Left kidney (tissue), 2 donors: ENCODE measurements around the gene CBX2. TPM values are rescaled to one million over a fixed set of nuclear protein-coding genes. Genes with fewer than 3 reads are reported as not detected.

Source experiments
- DNase-seq: peaks from one replicate; pipeline ENCODE4 v3.0.0-alpha.2; 2013
- polyA plus RNA-seq: library from polyadenylated mRNA; unstranded; fragments of 120-200 nt; gene quantifications from one replicate; pipeline ENCODE4 v1.2.1, GENCODE V29; 2013; ENCODE audit not compliant: insufficient read length

CBX2 gene
- polyA plus RNA-seq, 1 donor = 22.9 TPM

DNA sequence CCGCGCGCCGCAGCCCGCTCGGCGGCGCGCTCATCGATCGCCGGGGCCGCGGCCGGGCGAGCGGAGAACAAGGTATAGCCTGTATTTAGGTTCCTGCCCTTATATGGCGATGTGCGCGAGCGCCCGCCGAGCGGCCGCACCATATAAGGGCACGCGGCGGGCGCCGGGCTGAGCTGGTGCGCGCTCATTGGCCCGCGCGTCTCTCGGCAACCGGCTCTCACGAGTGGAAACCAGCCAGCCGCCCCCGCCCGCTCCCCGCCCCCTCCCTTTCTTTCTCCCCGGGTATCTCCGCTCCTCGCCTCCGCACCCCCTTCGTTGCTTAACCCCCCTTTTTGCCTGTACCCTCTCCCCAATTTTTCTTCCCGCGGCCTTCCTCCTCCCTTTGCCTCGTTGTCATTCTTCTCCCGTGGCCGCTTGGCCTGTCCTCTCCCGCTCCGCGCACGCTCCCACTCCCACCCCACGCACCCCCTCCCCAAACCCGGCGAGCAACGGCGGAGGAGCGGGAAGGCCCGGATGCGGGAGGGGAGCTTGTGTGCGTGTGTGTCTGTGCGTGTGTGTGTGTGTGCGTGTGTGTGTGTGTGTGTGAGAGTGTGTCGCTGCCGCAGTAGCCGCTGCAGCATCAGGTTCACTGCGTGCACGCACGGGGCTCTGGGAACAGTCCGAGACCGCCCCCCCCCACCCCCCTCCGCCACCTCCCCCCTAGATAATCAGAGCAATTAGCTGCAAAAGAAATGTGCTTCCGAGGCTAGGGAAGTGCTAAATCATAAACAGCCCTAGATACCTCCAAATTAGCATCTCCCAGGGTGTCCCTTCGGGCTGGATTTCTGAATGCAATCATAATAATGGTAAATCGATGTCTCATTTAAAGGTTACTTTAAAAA is 32.4 kb downstream of the CBX2 start:
- DNase-seq = no peak

DNA sequence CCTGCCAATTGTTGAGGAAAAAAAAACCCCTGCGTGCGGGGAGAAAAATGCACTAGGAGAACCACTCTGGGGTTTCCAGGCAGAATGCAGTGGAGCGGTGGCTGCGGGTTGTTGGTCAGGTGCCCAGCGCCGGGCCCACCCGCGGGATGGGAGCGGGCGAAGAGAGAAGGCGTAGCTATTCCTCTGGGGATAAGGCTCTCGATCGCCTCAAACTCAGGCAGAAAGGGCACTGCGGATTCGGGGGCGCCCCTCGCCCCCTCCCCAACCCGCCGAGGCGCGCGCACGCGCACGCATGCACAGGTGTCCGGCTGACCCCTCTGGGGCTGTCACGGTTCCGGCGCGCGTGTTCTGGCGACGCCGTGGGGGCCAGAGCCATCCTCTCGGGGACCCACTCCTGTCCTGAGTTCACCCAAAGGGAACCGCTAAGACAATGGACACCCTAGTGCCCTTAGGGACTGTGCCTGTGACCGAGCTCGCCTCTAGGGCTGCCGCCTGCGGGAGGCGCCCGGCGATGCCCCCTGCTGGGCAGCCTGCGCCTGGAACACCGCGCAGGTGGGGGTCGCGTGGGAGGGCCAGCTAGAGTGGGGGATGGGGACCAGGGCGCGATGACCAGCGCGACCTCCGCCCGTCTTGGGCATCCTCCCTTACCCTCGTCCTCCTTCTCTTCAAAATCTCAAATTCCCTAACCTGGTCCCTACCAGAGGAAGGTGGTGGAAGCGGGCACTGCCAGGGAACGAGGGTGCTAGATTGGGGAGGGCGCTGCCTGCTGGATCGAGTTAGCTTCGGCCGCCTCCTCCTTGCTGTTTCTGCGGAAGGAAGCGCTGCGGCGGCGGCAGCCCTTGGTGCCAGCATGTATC is 33.3 kb downstream of the CBX2 start:
- DNase-seq = no peak

GRCh38 chr17:79811868-79812352 is 34.0 kb downstream of the CBX2 start:
- DNase-seq = no peak

DNA sequence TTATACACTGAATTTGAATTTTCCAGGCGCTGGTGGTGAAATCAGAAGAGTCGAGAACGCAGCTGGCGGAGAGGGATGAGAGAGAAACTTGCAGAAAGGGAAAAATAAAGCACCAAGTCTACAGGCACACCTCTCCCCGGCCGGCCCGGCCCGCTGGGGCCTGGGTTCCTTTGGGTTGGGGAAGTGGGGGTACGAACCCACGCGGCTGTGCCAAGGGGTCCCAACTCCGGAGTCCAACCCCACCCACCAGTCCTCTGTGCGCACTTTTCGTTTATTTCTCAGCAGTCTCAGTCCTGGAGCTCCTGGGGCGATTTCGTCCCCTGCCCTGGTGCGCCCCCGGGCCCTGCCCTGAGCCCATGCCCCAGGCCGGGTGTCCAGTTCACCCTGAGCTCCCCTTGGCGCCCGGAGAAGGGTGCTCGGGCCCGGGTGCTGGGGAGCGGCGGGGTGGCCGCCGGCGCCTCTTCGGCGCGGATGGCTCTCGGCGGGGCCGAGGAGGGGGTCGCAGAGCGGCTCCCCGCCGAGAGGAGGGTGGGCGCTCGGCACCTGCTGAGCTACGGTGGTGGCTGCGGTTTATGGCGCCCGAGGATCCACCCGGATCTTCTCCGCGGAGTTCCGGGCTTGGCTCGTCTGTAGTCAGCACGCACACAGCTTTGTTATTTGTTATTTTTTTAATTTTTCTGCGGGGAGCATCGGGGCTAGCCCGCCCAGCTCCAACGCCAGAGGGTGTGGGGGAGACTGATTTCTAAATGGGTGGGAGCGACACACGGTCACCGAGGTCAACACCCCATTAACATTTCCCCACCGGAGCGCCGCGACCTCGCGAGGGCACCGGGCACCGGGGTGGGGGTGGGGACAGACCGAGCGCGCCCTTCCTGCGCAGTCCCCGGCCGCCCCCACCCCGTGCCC is 34.7 kb downstream of the CBX2 start:
- no peak for DNase-seq

- no peak for DNase-seq
Observed at GRCh38 chr17:79813297-79814126, 35.6 kb downstream of the CBX2 start.

DNA sequence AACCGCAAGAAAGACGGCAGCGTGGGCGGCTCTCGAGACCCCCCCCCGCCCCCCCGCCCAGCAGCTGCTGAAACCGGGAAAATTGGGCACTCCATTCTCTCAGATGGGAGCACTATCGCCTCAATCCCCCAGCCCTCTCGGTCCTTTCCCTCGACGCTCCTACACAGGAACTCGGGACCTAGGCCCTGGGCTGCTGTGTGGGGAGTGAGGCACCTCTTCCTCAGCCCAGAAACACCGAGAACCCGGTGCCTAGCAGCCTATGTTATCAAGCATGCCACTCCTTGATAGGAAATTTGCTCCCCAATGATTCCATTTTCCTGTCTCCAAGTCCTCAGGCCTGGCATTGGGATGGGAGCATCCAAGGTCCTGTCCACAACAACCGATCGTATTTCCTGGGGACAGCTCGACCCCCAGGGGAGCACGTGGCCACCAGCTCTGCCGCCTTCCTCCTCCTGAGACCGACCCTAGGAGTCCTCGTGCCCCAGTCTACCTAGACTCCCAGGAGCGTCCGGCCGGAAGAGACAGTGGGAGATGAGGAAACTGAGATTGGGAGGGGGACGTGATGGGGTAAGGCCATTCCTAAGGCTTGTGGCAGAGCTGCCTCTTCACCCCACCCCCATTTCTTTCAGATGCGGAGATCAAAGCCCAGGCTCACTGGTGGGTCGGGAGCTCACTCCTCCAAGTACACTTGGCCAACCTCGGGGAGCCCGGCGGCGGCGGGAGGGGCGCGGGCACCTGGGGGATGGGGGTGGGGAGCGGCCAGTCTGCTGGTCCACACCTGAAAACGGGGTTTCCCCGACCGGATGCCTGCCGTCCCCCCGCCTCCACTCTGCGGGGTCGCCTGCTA is 36.4 kb downstream of the CBX2 start:
- no peak for DNase-seq

- no peak for DNase-seq
Observed at GRCh38 chr17:79814974-79815835, 37.3 kb downstream of the CBX2 start.

- no peak for DNase-seq
Observed at GRCh38 chr17:79815836-79816461, 38.0 kb downstream of the CBX2 start.

DNA sequence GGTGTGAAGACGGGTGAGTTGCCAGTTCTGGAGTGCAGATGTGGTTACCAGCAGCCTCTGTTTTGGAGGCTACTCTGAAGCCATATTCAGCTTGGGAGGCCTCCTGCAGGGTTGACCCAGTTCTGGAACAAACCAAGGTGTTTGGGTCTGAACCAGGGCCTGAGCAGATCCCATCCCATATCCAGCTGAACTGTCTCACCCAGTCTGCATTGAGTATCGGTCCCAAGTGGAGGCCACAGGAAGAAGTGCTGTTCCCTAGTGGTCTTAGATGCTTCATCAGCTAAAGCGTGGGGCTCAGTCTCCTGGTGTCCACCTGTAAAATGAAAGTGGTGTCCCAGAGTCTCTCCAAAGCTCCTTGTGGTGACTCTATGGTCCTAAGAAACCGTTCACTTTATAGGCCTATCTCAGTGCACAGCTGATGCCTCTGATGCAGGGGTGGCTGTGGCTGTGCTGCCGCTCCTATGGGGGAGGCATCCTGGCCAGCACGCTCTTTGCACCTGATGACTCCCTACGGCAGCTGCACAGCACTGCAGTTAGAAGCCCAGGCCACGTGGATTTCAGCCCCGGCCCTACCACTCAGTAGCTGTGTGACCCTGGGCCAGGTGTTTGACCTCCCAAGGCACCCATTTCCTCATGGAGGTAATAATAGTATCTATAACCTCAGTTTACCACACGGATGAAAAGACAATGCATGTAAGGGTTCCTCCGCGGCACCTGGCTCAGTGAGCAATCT is 40.2 kb downstream of the CBX2 start:
- DNase-seq = no peak

DNA sequence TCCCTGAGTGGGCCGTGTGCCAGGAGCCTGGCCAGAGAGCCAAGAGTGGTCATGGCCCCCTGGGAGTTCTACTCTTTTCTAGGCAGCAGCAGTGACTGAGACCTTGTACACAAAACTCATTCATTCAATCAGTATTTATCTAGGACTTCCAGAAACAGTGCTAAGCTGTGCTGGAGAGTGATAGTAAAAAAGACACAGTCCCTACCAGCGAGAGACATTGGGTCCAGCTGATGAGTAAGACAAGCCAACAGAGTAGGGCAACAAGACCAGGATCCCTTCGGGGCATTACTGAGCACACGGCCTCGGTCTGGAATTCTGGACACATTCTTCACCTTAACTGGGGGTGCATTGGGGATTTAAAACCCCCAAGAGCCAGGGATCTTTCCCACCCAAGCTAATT is 41.1 kb downstream of the CBX2 start:
- no peak for DNase-seq

GRCh38 chr17:79819534-79820276 is 41.8 kb downstream of the CBX2 start:
- DNase-seq = no peak

DNA sequence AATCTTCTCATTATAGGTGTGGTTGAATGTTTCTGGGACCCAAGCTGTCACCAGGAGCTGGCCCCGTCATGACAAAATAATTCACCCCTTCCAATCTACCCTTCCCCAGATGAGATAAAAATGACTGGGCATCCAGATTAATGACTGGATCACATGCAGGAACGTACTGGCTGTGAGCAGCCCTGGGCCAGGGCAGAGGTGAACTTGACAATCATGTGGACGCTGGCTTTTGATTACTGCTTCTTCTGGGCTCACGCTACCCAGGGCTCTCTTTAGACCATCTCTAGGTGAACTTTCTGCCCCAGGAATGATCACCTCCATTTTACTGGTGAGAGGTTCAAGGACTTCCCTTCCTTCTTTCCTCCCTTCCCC is 43.0 kb downstream of the CBX2 start:
- no peak for DNase-seq

DNA sequence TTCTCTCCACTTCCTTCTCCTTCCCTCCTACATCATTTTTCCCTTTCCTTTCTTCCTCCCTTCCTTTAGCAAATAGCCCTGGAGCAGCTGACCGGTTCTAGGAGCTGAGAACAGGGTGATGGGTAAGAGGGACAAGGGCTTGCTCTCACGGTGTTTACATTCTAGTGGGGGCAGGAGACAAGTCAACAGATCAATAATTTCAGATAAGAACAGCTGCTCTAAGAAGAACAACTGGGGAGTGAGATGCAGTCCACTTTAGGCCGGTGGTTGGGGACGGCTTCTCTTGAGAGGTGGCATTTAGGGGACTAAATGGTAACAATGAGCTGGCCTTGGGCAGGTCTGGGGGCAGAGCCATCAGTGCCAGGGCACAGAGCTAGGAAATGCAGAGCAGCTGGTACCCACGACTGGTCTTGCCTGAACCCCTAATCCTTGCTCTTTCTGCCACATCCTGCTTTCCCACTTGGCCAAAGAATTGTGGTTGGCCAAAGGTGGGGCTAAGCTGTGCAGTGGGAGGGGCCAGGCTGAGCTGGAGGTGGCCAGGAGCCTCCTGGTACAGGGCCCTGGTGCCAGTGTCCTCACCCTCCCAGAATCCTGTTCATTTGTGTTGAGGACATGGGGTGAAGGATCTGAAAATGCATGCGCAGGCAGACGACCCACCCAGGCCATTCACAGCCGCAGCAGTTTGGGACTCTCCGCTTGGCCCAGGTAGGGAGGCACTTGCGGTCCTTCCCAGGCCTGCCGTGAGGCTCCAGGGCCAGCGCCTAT is 43.6 kb downstream of the CBX2 start:
- DNase-seq = no peak

DNA sequence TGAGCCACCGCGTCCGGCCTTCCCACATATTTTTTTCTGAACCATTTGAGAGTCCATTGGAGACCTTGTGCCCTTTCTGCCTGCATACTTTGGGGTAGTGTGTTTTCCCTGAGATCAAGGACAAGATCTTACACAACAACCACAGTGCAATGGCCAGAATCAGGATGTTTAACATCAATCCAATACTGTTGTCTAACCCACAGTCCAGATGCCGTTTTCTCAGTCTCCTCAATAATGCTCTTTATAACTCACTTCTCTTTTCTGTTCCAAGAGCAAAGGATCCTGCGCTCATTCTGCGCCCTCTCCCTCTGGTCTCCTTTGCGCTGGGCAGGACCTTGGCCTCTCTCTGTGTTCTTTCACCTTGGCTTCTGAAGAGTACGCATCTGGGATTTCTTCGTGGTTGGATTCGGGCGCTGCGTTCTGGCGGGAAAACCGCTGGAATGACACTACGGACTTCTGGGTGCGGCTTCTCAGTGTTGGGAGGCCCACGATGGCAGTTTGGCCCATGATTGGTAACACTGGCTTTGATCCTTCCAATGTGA is 44.7 kb downstream of the CBX2 start:
- no peak for DNase-seq

- no peak for DNase-seq
Observed at GRCh38 chr17:79824234-79824633, 46.3 kb downstream of the CBX2 start.
